HPDE6-E6E7 (cell line): ENCODE results near the gene ARID1B.
A peak's percentile ranks its signal among the peaks of the same experiment; 100 is the strongest.

Experiments
- DNase-seq: peaks from one replicate; pipeline ENCODE4 v3.0.0; 2011; ENCODE audit warnings: missing footprints; ENCODE audit errors: extremely low spot score

The ARID1B gene

GRCh38 chr6:157096522-157096921 lies 319.3 kb downstream of the ARID1B start:
- DNase-seq: no peak

- no peak for DNase-seq
Observed at GRCh38 chr6:157097255-157097955, 320.2 kb downstream of the ARID1B start.

GRCh38 chr6:157098999-157099398 lies 321.8 kb downstream of the ARID1B start:
- DNase-seq: no peak

GRCh38 chr6:157099912-157100593 lies 322.9 kb downstream of the ARID1B start:
- no peak for DNase-seq

- no peak for DNase-seq
Observed at GRCh38 chr6:157101166-157101565, 324.0 kb downstream of the ARID1B start.

- no peak for DNase-seq
Observed at GRCh38 chr6:157104803-157105202, 327.6 kb downstream of the ARID1B start.

- DNase-seq: peak; percentile 77
Observed at GRCh38 chr6:157106487-157106886, 329.3 kb downstream of the ARID1B start.

GRCh38 chr6:157107571-157107914 lies 330.4 kb downstream of the ARID1B start:
- DNase-seq: no peak

GRCh38 chr6:157107915-157108651 lies 330.9 kb downstream of the ARID1B start:
- peak; percentile 62 for DNase-seq

GRCh38 chr6:157108923-157109322 lies 331.7 kb downstream of the ARID1B start:
- DNase-seq: no peak

- no peak for DNase-seq
Observed at GRCh38 chr6:157110607-157111006, 333.4 kb downstream of the ARID1B start.

GRCh38 chr6:157113389-157113788 lies 336.2 kb downstream of the ARID1B start:
- DNase-seq: no peak

GRCh38 chr6:157116426-157116825 lies 339.2 kb downstream of the ARID1B start:
- no peak for DNase-seq

GRCh38 chr6:157117431-157118095 lies 340.4 kb downstream of the ARID1B start:
- no peak for DNase-seq

GRCh38 chr6:157119502-157120027 lies 342.4 kb downstream of the ARID1B start:
- DNase-seq: no peak

GRCh38 chr6:157120534-157121232 lies 343.5 kb downstream of the ARID1B start:
- DNase-seq: no peak

GRCh38 chr6:157121897-157122296 lies 344.7 kb downstream of the ARID1B start:
- DNase-seq: no peak

GRCh38 chr6:157123234-157123633 lies 346.1 kb downstream of the ARID1B start:
- DNase-seq: no peak

GRCh38 chr6:157124485-157125254 lies 347.5 kb downstream of the ARID1B start:
- DNase-seq: no peak

- no peak for DNase-seq
Observed at GRCh38 chr6:157125531-157125930, 348.4 kb downstream of the ARID1B start.
